Measurements from ENCODE around the gene GABRG3.

Gene GABRG3

GRCh38 chr15:27058939-27059338 lies 88.0 kb downstream of the GABRG3 start:
- DNase-seq (ENCODE audit: extremely low read depth, low read depth): no peak
- no peak overlapping the region for H3K4me3 ChIP-seq (replicated peaks; ENCODE audit: low read depth, low read length)
- TF ChIP-seq CTCF (IDR thresholded peaks at IDR 0.05; ENCODE audit: low read depth, low read length, missing control alignments): no peak

DNA sequence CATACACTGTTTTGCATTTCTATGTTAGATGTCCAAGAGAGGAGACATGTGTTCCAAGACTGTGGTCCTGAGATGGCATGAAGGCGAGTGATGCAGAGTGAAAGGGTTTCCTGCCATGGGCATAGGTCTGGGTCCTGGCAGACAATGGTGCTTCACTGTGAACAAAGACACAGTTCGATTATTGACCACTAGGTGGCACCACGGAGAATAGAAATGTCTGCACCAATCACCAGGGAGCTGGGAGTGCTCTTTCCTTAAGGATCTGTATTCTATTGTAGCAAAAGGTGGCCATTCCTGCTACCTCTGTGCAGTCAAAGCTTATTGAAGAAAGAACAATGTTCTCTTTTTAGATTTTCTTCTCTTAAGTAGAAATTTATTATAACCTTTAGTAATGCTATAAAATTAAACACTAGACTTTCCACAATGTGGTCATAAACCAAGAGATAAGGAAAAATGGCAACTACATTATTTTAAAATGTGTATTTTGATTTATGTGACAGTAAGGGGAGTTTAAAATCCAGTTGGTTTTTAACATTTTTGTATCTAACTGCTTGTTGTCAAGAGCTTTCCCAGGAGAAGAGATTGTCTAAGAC lies 88.7 kb downstream of the GABRG3 start:
- TF ChIP-seq CTCF (IDR thresholded peaks at IDR 0.05; ENCODE audit: low read depth, low read length, missing control alignments): peak; percentile 51
- H3K4me3 ChIP-seq (replicated peaks; ENCODE audit: low read depth, low read length): no peak overlapping the region
- DNase-seq (ENCODE audit: extremely low read depth, low read depth): peak; percentile 19

- no peak overlapping the region for H3K4me3 ChIP-seq (replicated peaks; ENCODE audit: low read depth, low read length)
- no peak for TF ChIP-seq CTCF (IDR thresholded peaks at IDR 0.05; ENCODE audit: low read depth, low read length, missing control alignments)
- DNase-seq (ENCODE audit: extremely low read depth, low read depth): no peak
These were observed 90.8 kb downstream of the GABRG3 start for GRCh38 chr15:27061739-27062138.

DNA sequence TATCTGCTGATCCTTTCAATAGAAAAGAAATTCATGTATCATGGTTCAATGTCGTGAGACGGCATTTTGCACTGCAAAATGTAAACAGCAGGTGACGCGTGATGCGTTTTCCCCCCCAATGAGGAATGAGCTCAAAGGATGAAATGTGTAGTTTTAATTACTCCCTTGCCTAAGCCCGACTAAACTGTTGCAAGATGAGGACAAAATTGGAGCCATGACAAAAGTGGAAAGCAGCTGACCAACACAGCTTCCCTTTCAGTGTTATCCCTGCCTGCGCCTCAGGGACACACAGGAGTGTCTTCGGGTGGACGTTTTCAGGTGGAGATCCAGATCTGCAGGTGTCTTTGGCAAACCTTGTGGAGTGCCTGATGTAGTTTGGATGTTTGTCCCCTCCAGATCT lies 92.0 kb downstream of the GABRG3 start:
- no peak for DNase-seq (ENCODE audit: extremely low read depth, low read depth)
- TF ChIP-seq CTCF (IDR thresholded peaks at IDR 0.05; ENCODE audit: low read depth, low read length, missing control alignments): no peak
- H3K4me3 ChIP-seq (replicated peaks; ENCODE audit: low read depth, low read length): no peak overlapping the region

- TF ChIP-seq CTCF (IDR thresholded peaks at IDR 0.05; ENCODE audit: low read depth, low read length, missing control alignments): no peak
- DNase-seq (ENCODE audit: extremely low read depth, low read depth): no peak
- H3K4me3 ChIP-seq (replicated peaks; ENCODE audit: low read depth, low read length): no peak overlapping the region
These were observed 93.1 kb downstream of the GABRG3 start for GRCh38 chr15:27064080-27064479.

DNA sequence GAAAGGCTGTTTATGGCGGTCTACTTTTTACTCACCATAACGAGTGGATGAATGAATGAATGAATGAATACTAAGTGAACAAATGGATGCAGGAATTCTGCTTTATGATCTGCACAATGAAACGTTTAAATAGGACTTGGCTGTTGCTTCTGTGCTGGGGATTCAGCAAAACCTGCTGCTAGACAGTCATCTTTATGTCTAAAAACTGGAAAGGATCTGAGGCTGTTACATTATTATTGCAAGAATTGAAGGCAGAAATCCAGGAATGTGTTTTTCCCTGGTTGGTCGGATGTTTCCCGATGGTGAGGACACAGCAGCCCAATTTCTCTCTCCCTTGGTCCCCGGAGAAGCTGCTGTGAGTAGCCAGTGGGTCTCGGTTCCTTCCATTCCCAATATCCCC lies 94.2 kb downstream of the GABRG3 start:
- no peak for DNase-seq (ENCODE audit: extremely low read depth, low read depth)
- TF ChIP-seq CTCF (IDR thresholded peaks at IDR 0.05; ENCODE audit: low read depth, low read length, missing control alignments): no peak
- H3K4me3 ChIP-seq (replicated peaks; ENCODE audit: low read depth, low read length): no peak overlapping the region

- no peak for DNase-seq (ENCODE audit: extremely low read depth, low read depth)
- no peak for TF ChIP-seq CTCF (IDR thresholded peaks at IDR 0.05; ENCODE audit: low read depth, low read length, missing control alignments)
- no peak overlapping the region for H3K4me3 ChIP-seq (replicated peaks; ENCODE audit: low read depth, low read length)
These were observed 94.8 kb downstream of the GABRG3 start for GRCh38 chr15:27065785-27066184.
